ENCODE data around the gene PDZK1IP1. TPM values are rescaled to one million over a fixed set of nuclear protein-coding genes. Genes with fewer than 3 reads are reported as not detected.
"Not testable (repeated sequence)": the region's sequence is repeated elsewhere in the genome, so short reads cannot be mapped to it uniquely, and the experiment has no call there.

PDZK1IP1 gene
- total RNA-seq, 3 donors from 2014 or later (not counting 1 experiment from before 2014, with no cell fraction given): 0.54 TPM; not detected in 2

- no peaks in the 10 kb centered on the region for H3K27me3 ChIP-seq (ENCODE audit: control insufficient read depth, insufficient read depth, low read length)
- H3K9me3 ChIP-seq (ENCODE audit: control insufficient read depth, insufficient read depth, low read length): no peaks in the 10 kb centered on the region
- no peaks in the 10 kb centered on the region for H3K36me3 ChIP-seq (ENCODE audit: control insufficient read depth, insufficient read depth, low read length)
- 87% methylated on average over 4 of the region's 4 CpGs for whole genome bisulfite sequencing (ENCODE audit: insufficient coverage)
- H3K27me3 Mint-ChIP-seq (ENCODE audit: low read depth in 2 of 2): peaks cover 15 to 20% of the 10 kb centered on the region in 2 donors
- H3K4me3 Mint-ChIP-seq: no peak overlapping the region
- intact Hi-C loops (cut with micrococcal nuclease): loop anchor here (10.0 kb wide), 1 partner anchor 237 kb away; the partner anchor contains the start of gene FOXD2
- H3K27ac Mint-ChIP-seq: no peak overlapping the region
- H3K36me3 Mint-ChIP-seq: no peaks in the 10 kb centered on the region
- no peaks in the 10 kb centered on the region for H3K4me1 Mint-ChIP-seq
- DNase-seq (no peak), ATAC-seq (no peak)
- H3K27ac ChIP-seq (ENCODE audit: low read length): no peak overlapping the region
- TF ChIP-seq CTCF (IDR thresholded peaks at IDR 0.05): no peak
- no peaks in the 10 kb centered on the region for H3K4me1 ChIP-seq (ENCODE audit: control insufficient read depth, insufficient read depth, low read length)
- H3K4me3 ChIP-seq (ENCODE audit: low read length): no peak overlapping the region
- H3K9me3 Mint-ChIP-seq: no peaks in the 10 kb centered on the region
Measured at GRCh38 chr1:47198214-47198613, 8.4 kb upstream of the PDZK1IP1 start.

- H3K4me1 Mint-ChIP-seq: peaks cover 5% of the 10 kb centered on the region in 2 donors
- H3K36me3 Mint-ChIP-seq: no peaks in the 10 kb centered on the region
- H3K4me3 Mint-ChIP-seq: no peak overlapping the region
- DNase-seq (no peak), ATAC-seq (no peak)
- no peak for TF ChIP-seq CTCF (IDR thresholded peaks at IDR 0.05)
- Histone ChIP-seq H3K27ac (ENCODE audit: low read length) (no peak overlapping the region), H3K4me1 (ENCODE audit: control insufficient read depth, insufficient read depth, low read length) (peaks cover 4% of the 10 kb centered on the region), H3K9me3 (ENCODE audit: control insufficient read depth, insufficient read depth, low read length) (no peaks in the 10 kb centered on the region), H3K36me3 (ENCODE audit: control insufficient read depth, insufficient read depth, low read length) (no peaks in the 10 kb centered on the region), H3K27me3 (ENCODE audit: control insufficient read depth, insufficient read depth, low read length) (no peaks in the 10 kb centered on the region), H3K4me3 (ENCODE audit: low read length) (no peak overlapping the region)
- intact Hi-C loops (cut with micrococcal nuclease): loop anchor here (10.0 kb wide), 1 partner anchor 238 kb away; the partner anchor contains the start of gene FOXD2
- 69% methylated on average over 3 of the region's 3 CpGs for WGBS (ENCODE audit: insufficient coverage)
- peaks cover 22 to 25% of the 10 kb centered on the region in 2 donors for H3K27me3 Mint-ChIP-seq (ENCODE audit: low read depth in 2 of 2)
- no peak overlapping the region for H3K27ac Mint-ChIP-seq
- no peaks in the 10 kb centered on the region for H3K9me3 Mint-ChIP-seq
Measured at GRCh38 chr1:47196622-47197021, 6.8 kb upstream of the PDZK1IP1 start.

GRCh38 chr1:47195981-47196380 lies 6.1 kb upstream of the PDZK1IP1 start:
- not testable (repeated sequence) for H3K27ac Mint-ChIP-seq; H3K9me3 Mint-ChIP-seq; H3K4me3 Mint-ChIP-seq; H3K36me3 Mint-ChIP-seq; H3K9me3 ChIP-seq (ENCODE audit: control insufficient read depth, insufficient read depth, low read length); H3K4me1 ChIP-seq (ENCODE audit: control insufficient read depth, insufficient read depth, low read length); ATAC-seq; DNase-seq; H3K4me3 ChIP-seq (ENCODE audit: low read length); H3K36me3 ChIP-seq (ENCODE audit: control insufficient read depth, insufficient read depth, low read length); H3K4me1 Mint-ChIP-seq; H3K27ac ChIP-seq (ENCODE audit: low read length); H3K27me3 ChIP-seq (ENCODE audit: control insufficient read depth, insufficient read depth, low read length)
- H3K27me3 Mint-ChIP-seq (ENCODE audit: low read depth in 2 of 2): peaks cover 23 to 25% of the 10 kb centered on the region in 2 donors
- 91% methylated on average over 6 of the region's 9 CpGs for WGBS (ENCODE audit: insufficient coverage)
- intact Hi-C loops (cut with micrococcal nuclease): loop anchor here (10.0 kb wide), 1 partner anchor 239 kb away; the partner anchor contains the start of gene FOXD2

- no peak for DNase-seq
- Histone ChIP-seq H3K4me1 (ENCODE audit: control insufficient read depth, insufficient read depth, low read length) (peaks cover 4% of the 10 kb centered on the region), H3K9me3 (ENCODE audit: control insufficient read depth, insufficient read depth, low read length) (no peaks in the 10 kb centered on the region), H3K27me3 (ENCODE audit: control insufficient read depth, insufficient read depth, low read length) (no peaks in the 10 kb centered on the region), H3K27ac (ENCODE audit: low read length) (no peak overlapping the region), H3K4me3 (ENCODE audit: low read length) (no peak overlapping the region), H3K36me3 (ENCODE audit: control insufficient read depth, insufficient read depth, low read length) (no peaks in the 10 kb centered on the region)
- H3K36me3 Mint-ChIP-seq: no peaks in the 10 kb centered on the region
- H3K9me3 Mint-ChIP-seq: no peaks in the 10 kb centered on the region
- no peak overlapping the region for H3K27ac Mint-ChIP-seq
- no peak overlapping the region for H3K4me3 Mint-ChIP-seq
- TF ChIP-seq CTCF (IDR thresholded peaks at IDR 0.05): no peak
- H3K27me3 Mint-ChIP-seq (ENCODE audit: low read depth in 2 of 2): peaks cover 23% of the 10 kb centered on the region in 2 donors
- intact Hi-C loops (cut with micrococcal nuclease): loop anchor here (10.0 kb wide), 1 partner anchor 240 kb away; the partner anchor contains the start of gene FOXD2
- ATAC-seq: no peak
- H3K4me1 Mint-ChIP-seq: peaks cover 5% of the 10 kb centered on the region in 2 donors
Measured at GRCh38 chr1:47194311-47194710, 4.5 kb upstream of the PDZK1IP1 start.

GRCh38 chr1:47193496-47193895 lies 3.7 kb upstream of the PDZK1IP1 start:
- not testable (repeated sequence) for H3K4me3 ChIP-seq (ENCODE audit: low read length); H3K27ac Mint-ChIP-seq; H3K4me3 Mint-ChIP-seq; H3K27ac ChIP-seq (ENCODE audit: low read length); H3K36me3 Mint-ChIP-seq; H3K9me3 Mint-ChIP-seq; H3K4me1 ChIP-seq (ENCODE audit: control insufficient read depth, insufficient read depth, low read length); H3K9me3 ChIP-seq (ENCODE audit: control insufficient read depth, insufficient read depth, low read length); H3K27me3 ChIP-seq (ENCODE audit: control insufficient read depth, insufficient read depth, low read length); ATAC-seq; H3K36me3 ChIP-seq (ENCODE audit: control insufficient read depth, insufficient read depth, low read length); H3K4me1 Mint-ChIP-seq
- intact Hi-C loops (cut with micrococcal nuclease): loop anchor here (1.0 to 10.0 kb wide), 2 partner anchors 241 to 517 kb away; partner anchors contain the start of gene FOXD2
- WGBS (ENCODE audit: insufficient coverage): 92% methylated on average over 10 of the region's 10 CpGs
- peak in 1 of 2 donors; percentile 10 for DNase-seq
- peaks cover 15 to 19% of the 10 kb centered on the region in 2 donors for H3K27me3 Mint-ChIP-seq (ENCODE audit: low read depth in 2 of 2)
